Measurements from ENCODE around the gene TMEM184B.
A peak's percentile ranks its signal among the peaks of the same experiment; 100 is the strongest.
"Not testable (repeated sequence)": the region's sequence is repeated elsewhere in the genome, so short reads cannot be mapped to it uniquely, and the experiment has no call there.

TMEM184B gene

DNA sequence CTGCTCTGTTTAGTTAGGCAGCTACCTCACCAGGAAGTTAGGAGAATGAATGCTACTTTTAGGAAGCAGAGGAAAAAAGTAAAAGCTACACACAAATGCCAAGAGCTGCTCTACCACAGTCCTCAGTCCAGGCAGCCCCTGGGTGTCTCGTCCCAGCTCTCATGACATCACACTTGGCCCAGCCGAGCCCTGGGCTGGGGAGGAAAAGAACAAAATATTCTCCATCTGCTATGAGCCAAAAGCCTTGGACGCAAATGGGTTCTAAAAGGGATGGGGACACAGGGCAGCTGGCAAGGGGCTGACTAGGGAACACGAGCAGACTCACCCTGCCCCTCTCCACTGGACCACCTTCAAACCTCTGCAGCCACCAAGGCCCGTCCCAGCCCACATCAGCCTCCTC is 26.1 kb downstream of the TMEM184B start:
- Histone ChIP-seq H3K27ac (ENCODE audit: low read depth, low read length) (no peak overlapping the region), H2AFZ (ENCODE audit: low read length, unreplicated experiment) (no peak overlapping the region), H3K4me1 (ENCODE audit: control insufficient read depth, insufficient read depth, low read length, unreplicated experiment) (peaks cover 11% of the 10 kb centered on the region), H3K4me3 (ENCODE audit: low read depth, low read length) (no peak overlapping the region), H3K36me3 (ENCODE audit: insufficient read depth, low read length) (no peaks in the 10 kb centered on the region), H3K27me3 (ENCODE audit: insufficient read depth, low read length) (no peaks in the 10 kb centered on the region), H3K79me2 (ENCODE audit: control insufficient read depth, insufficient read depth, low read length, unreplicated experiment) (peaks cover 6% of the 10 kb centered on the region)

DNA sequence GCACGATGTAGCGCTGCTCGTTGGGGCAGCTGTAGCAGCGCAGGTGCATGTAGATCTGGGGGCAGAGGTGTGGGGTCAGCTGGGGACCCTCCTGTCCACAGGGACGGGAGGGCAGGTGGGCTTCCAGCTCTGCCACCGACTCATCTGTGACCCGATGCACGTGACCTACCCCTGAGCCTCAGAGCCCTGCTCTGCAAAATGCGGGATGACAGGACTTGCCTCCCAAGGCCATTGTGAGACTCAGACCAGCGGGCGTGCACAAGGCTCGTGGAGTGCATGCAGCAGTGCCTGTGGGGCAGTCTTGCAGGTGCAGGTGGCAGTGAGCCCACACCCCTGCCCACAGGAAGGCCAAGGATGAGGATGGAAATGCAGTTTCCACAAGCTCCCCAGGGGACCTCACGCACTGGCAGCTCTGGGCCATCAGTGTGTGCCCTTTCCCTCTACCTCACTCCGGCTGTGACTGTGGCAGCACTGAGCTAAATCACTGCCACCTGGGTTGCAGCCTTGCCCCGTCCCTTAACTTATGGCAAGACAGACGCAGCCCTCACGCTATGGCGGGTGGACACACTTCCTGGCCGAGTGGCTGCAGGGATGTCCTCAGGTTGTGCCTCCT is 26.7 kb downstream of the TMEM184B start:
- peaks cover 4% of the 10 kb centered on the region for H3K79me2 ChIP-seq (ENCODE audit: control insufficient read depth, insufficient read depth, low read length, unreplicated experiment)
- H3K27ac ChIP-seq (ENCODE audit: low read depth, low read length) = no peak overlapping the region
- no peak overlapping the region for H2AFZ ChIP-seq (ENCODE audit: low read length, unreplicated experiment)
- no peaks in the 10 kb centered on the region for H3K27me3 ChIP-seq (ENCODE audit: insufficient read depth, low read length)
- H3K4me1 ChIP-seq (ENCODE audit: control insufficient read depth, insufficient read depth, low read length, unreplicated experiment) = peaks cover 13% of the 10 kb centered on the region
- H3K36me3 ChIP-seq (ENCODE audit: insufficient read depth, low read length) = no peaks in the 10 kb centered on the region
- no peak overlapping the region for H3K4me3 ChIP-seq (ENCODE audit: low read depth, low read length)

GRCh38 chr22:38244106-38244505 is 28.7 kb downstream of the TMEM184B start:
- Histone ChIP-seq H3K4me1 (ENCODE audit: control insufficient read depth, insufficient read depth, low read length, unreplicated experiment) (peaks cover 34% of the 10 kb centered on the region), H3K36me3 (ENCODE audit: insufficient read depth, low read length) (no peaks in the 10 kb centered on the region), H3K27me3 (ENCODE audit: insufficient read depth, low read length) (no peaks in the 10 kb centered on the region), H3K4me3 (ENCODE audit: low read depth, low read length) (no peak overlapping the region), H3K79me2 (ENCODE audit: control insufficient read depth, insufficient read depth, low read length, unreplicated experiment) (no peaks in the 10 kb centered on the region), H2AFZ (ENCODE audit: low read length, unreplicated experiment) (no peak overlapping the region), H3K27ac (ENCODE audit: low read depth, low read length) (no peak overlapping the region)

DNA sequence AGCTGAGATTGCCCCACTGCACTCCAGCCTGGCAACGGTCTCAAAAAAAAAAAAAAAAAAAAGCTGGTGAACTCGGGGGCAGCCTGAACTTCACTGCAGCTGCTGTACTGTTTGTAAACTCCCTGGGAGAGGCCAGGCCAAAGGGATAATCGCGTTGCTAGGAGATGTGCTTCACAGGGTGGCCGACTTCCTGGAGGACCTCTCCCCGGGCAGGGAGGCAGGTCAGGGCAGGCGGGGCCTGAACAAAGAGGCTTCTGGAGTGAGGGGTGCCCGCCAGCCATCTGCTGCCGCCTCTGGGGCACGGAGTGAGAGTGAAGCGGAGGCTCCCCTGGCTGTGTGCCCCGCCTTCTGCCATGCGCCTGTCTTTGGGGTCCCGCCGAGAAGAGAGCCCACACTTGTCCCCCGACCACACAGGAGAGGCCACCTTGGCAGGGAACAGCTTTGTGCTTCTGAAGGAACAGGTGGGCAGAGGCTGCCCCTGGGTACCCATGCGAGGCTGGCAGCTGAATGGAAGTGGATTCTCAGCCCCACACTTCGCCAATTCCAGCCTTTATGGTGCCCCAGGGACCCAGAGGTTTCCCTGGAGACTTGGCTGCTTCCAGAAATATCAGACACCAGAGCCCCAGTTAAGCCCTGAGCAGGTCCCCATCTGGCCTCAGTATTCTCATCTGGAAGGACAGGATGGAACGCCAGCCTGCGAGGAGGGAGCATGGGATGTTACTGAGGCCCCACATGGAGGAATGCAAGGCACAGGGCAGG is 29.6 kb downstream of the TMEM184B start:
- Histone ChIP-seq H3K27me3 (ENCODE audit: insufficient read depth, low read length) (no peaks in the 10 kb centered on the region), H3K4me1 (ENCODE audit: control insufficient read depth, insufficient read depth, low read length, unreplicated experiment) (peaks cover 42% of the 10 kb centered on the region), H2AFZ (ENCODE audit: low read length, unreplicated experiment) (no peak overlapping the region), H3K27ac (ENCODE audit: low read depth, low read length) (no peak overlapping the region; the same call in 1 of the 2 replicates), H3K36me3 (ENCODE audit: insufficient read depth, low read length) (no peaks in the 10 kb centered on the region), H3K79me2 (ENCODE audit: control insufficient read depth, insufficient read depth, low read length, unreplicated experiment) (no peaks in the 10 kb centered on the region), H3K4me3 (ENCODE audit: low read depth, low read length) (no peak overlapping the region)

GRCh38 chr22:38240734-38241252 is 32.0 kb downstream of the TMEM184B start:
- Histone ChIP-seq H3K27ac (ENCODE audit: low read depth, low read length) (peak overlapping the region; percentile 96), H2AFZ (ENCODE audit: low read length, unreplicated experiment) (no peak overlapping the region), H3K79me2 (ENCODE audit: control insufficient read depth, insufficient read depth, low read length, unreplicated experiment) (no peaks in the 10 kb centered on the region), H3K4me3 (ENCODE audit: low read depth, low read length) (no peak overlapping the region), H3K27me3 (ENCODE audit: insufficient read depth, low read length) (no peaks in the 10 kb centered on the region), H3K4me1 (ENCODE audit: control insufficient read depth, insufficient read depth, low read length, unreplicated experiment) (peaks cover 43% of the 10 kb centered on the region), H3K36me3 (ENCODE audit: insufficient read depth, low read length) (no peaks in the 10 kb centered on the region)

GRCh38 chr22:38239101-38239761 is 33.6 kb downstream of the TMEM184B start:
- Histone ChIP-seq H3K36me3 (ENCODE audit: insufficient read depth, low read length) (no peaks in the 10 kb centered on the region), H3K27me3 (ENCODE audit: insufficient read depth, low read length) (no peaks in the 10 kb centered on the region), H3K4me3 (ENCODE audit: low read depth, low read length) (peak overlapping the region; percentile 52), H3K4me1 (ENCODE audit: control insufficient read depth, insufficient read depth, low read length, unreplicated experiment) (peaks cover 43% of the 10 kb centered on the region), H3K27ac (ENCODE audit: low read depth, low read length) (peak overlapping the region; percentile 96), H3K79me2 (ENCODE audit: control insufficient read depth, insufficient read depth, low read length, unreplicated experiment) (no peaks in the 10 kb centered on the region), H2AFZ (ENCODE audit: low read length, unreplicated experiment) (no peak overlapping the region)

DNA sequence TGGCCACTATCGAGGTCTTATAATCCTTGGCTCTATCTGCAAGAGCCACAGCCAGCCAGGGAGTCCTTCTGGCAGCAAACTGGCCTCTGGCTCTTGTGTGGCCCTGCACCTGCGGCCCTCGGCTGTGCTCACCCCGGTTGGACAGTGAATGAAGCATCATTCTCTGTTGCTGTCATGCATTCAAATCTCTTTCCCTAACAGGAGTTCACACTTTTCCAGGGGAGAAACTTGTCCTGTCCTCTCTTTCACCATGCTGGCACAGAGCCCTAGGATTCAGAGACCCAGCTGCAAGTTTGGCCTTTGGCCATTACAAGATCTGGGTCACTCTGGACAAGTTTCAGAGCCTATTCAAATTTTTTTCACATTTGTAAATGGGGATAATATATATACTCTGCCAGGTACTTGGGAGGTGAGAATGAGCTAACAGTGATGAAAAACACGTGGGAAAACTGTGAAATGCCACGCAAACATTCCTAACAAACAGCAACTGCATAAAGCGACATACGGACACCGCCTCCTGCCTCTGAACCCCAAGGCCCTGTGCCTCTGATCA is 34.2 kb downstream of the TMEM184B start:
- H3K4me3 ChIP-seq (ENCODE audit: low read depth, low read length) = peak overlapping the region; percentile 52
- H3K79me2 ChIP-seq (ENCODE audit: control insufficient read depth, insufficient read depth, low read length, unreplicated experiment) = no peaks in the 10 kb centered on the region
- H3K27ac ChIP-seq (ENCODE audit: low read depth, low read length) = peak overlapping the region; percentile 96
- no peaks in the 10 kb centered on the region for H3K36me3 ChIP-seq (ENCODE audit: insufficient read depth, low read length)
- H3K27me3 ChIP-seq (ENCODE audit: insufficient read depth, low read length) = no peaks in the 10 kb centered on the region
- H3K4me1 ChIP-seq (ENCODE audit: control insufficient read depth, insufficient read depth, low read length, unreplicated experiment) = peaks cover 37% of the 10 kb centered on the region
- H2AFZ ChIP-seq (ENCODE audit: low read length, unreplicated experiment) = no peak overlapping the region

DNA sequence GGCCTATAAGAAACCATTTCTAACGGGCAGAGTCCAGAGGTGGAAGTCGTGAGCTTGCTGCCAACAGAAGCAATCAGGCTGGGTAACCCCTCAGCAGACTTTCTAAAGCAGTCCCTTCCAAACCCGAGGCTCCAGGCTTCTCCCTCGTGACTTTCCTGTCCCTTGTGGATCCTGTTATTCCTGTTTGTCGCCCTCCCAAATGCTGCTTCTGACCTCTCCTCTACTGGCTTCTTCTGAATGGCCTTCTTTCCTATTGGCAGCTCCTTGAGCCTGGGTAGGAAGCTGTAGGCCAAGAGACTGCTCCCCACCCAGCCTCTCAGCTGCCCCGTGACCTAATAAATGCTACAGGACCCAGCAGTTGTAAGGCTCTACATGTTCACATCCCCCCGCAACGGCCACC is 36.0 kb downstream of the TMEM184B start:
- Histone ChIP-seq H3K4me3 (ENCODE audit: low read depth, low read length) (no peak overlapping the region), H3K27me3 (ENCODE audit: insufficient read depth, low read length) (no peaks in the 10 kb centered on the region), H3K79me2 (ENCODE audit: control insufficient read depth, insufficient read depth, low read length, unreplicated experiment) (no peaks in the 10 kb centered on the region), H2AFZ (ENCODE audit: low read length, unreplicated experiment) (no peak overlapping the region), H3K27ac (ENCODE audit: low read depth, low read length) (no peak overlapping the region), H3K36me3 (ENCODE audit: insufficient read depth, low read length) (no peaks in the 10 kb centered on the region), H3K4me1 (ENCODE audit: control insufficient read depth, insufficient read depth, low read length, unreplicated experiment) (peaks cover 36% of the 10 kb centered on the region)

DNA sequence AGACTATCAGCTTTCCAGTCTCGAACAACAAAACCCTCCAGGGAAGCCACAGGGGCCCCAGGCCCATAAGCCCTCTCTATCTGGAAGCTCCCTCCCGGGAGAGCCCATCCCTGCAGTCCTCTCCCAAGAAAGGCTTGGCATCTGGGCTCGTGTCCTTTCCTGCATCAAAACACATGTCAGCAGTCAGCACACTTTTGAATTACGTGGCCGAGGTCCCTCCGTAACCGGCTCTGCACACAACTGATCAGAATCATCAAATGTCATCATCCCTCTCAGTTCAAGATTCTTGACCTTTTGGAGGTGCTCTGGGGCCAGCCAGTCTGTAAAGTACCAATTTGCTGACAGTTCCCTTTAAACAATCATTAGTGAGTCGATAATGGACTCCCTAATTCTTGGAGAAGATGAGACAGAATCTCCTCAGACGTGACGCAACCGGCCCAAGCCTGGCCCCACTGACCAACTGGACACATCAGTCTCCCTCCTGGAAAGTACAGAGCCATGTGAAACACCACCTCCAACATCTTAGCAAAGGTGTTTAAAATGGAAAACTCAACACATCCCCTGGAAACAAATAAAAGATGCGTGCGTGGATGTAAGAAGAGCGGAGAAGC is 37.5 kb downstream of the TMEM184B start:
- Histone ChIP-seq H3K79me2 (ENCODE audit: control insufficient read depth, insufficient read depth, low read length, unreplicated experiment) (no peaks in the 10 kb centered on the region), H3K4me1 (ENCODE audit: control insufficient read depth, insufficient read depth, low read length, unreplicated experiment) (peaks cover 26% of the 10 kb centered on the region), H2AFZ (ENCODE audit: low read length, unreplicated experiment) (no peak overlapping the region), H3K27me3 (ENCODE audit: insufficient read depth, low read length) (no peaks in the 10 kb centered on the region), H3K36me3 (ENCODE audit: insufficient read depth, low read length) (no peaks in the 10 kb centered on the region; the same call in 1 of the 2 replicates), H3K27ac (ENCODE audit: low read depth, low read length) (no peak overlapping the region), H3K4me3 (ENCODE audit: low read depth, low read length) (no peak overlapping the region)

DNA sequence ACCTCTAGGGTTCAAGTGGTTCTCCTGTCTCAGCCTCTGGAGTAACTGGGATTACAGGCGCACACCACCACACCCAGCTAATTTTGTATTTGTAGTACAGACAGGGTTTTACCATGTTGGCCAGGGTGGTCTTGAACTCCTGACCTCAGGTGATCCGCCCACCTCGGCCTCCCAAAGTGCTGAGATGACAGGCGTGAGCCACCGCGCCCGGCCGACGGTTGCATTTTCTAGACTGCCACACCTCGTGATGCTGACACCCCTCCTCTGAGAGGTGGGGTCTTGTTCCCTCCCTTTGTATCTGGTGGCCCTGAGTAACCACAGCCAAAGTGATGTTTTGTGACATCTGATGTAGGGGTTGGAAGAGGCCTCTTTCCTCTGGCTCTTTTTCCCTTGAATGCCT is 39.0 kb downstream of the TMEM184B start:
- peaks cover 17% of the 10 kb centered on the region for H3K4me1 ChIP-seq (ENCODE audit: control insufficient read depth, insufficient read depth, low read length, unreplicated experiment)

More for the DNA sequence above, 39.0 kb downstream of the TMEM184B start:
- H2AFZ ChIP-seq (ENCODE audit: low read length, unreplicated experiment); H3K27me3 ChIP-seq (ENCODE audit: insufficient read depth, low read length); H3K4me3 ChIP-seq (ENCODE audit: low read depth, low read length); H3K36me3 ChIP-seq (ENCODE audit: insufficient read depth, low read length); H3K27ac ChIP-seq (ENCODE audit: low read depth, low read length); H3K79me2 ChIP-seq (ENCODE audit: control insufficient read depth, insufficient read depth, low read length, unreplicated experiment): not testable (repeated sequence)

All from ACC112 (cell line).